H1 (cell line): Measurements from ENCODE around the gene MPPED1. TPM values are rescaled to one million over a fixed set of nuclear protein-coding genes. Genes with fewer than 3 reads are reported as not detected.

Source experiments
- CTCF ChIA-PET: fragments of 300-600 bp; sonication (Branson Sonifier 250); formaldehyde crosslinking; loops from one replicate; lab custom pipeline; 2021; ENCODE audit not compliant: partially characterized antibody; lab: Charles Lee
- POLR2A ChIA-PET: fragments of 300-600 bp; sonication (Branson Sonifier 250); formaldehyde crosslinking; loops from one replicate; lab custom pipeline; 2021; ENCODE audit warnings: inconsistent platforms; ENCODE audit not compliant: partially characterized antibody; lab: Charles Lee
- DNase-seq, 2 experiments: peaks; one replicate each; pipeline versions ENCODE4 v3.0.0 to v3.0.0-alpha.2; 2010 to 2022; ENCODE audit warnings: low spot score in 2 of 2, low read depth in 1 of 2, mixed read lengths in 1 of 2
- FAIRE-seq: peaks from 2 replicates; lab custom pipeline; 2011; peaks lifted over from hg19 to GRCh38; lab: Jason Lieb, UNC
- H2AFZ ChIP-seq: 2 replicates; pipeline ENCODE4 v1.8.1; 2012; ENCODE audit warnings: low read length, inconsistent platforms
- H2AK5ac ChIP-seq: 2 replicates; pipeline ENCODE4 v1.6.1; 2013; ENCODE audit warnings: low read depth, low read length
- H2BK120ac ChIP-seq: replicated peaks from 2 replicates; pipeline ENCODE3; 2013; ENCODE audit warnings: low read depth, low read length, inconsistent platforms
- H2BK12ac ChIP-seq: 2 replicates; pipeline ENCODE4 v1.6.1; 2013; ENCODE audit warnings: low read depth, low read length
- H2BK15ac ChIP-seq: 2 replicates; pipeline ENCODE4 v1.6.1; 2013; ENCODE audit warnings: low read length
- H2BK20ac ChIP-seq: 2 replicates; pipeline ENCODE4 v1.6.1; 2013; ENCODE audit warnings: low read length
- H2BK5ac ChIP-seq: 2 replicates; pipeline ENCODE4 v1.6.1; 2013; ENCODE audit warnings: low read depth, low read length
- H3K14ac ChIP-seq: 2 replicates; pipeline ENCODE4 v1.6.1; 2013; ENCODE audit warnings: inconsistent platforms; ENCODE audit not compliant: insufficient read length
- H3K18ac ChIP-seq: 2 replicates; pipeline ENCODE4 v1.6.1; 2013; ENCODE audit warnings: low read length; ENCODE audit errors: extremely low read depth
- H3K23ac ChIP-seq: 2 replicates; pipeline ENCODE4 v1.6.1; 2013; ENCODE audit warnings: inconsistent platforms; ENCODE audit not compliant: insufficient read length
- H3K23me2 ChIP-seq: 2 replicates; pipeline ENCODE4 v1.6.1; 2013; ENCODE audit warnings: low read depth, low read length
- H3K27ac ChIP-seq: 2 replicates; pipeline ENCODE4 v1.6.1; 2011; ENCODE audit warnings: low read depth, low read length, inconsistent platforms
- H3K27me3 ChIP-seq, 4 experiments: replicated peaks in 1 of 4; 1 replicate in 1 of 4; 2 replicates in 3 of 4; pipeline versions ENCODE4 v1.6.1 to v1.8.1; 2011 to 2013; ENCODE audit warnings: low read length in 3 of 4, mild to moderate bottlenecking in 3 of 4, inconsistent platforms in 2 of 4, mixed read lengths in 2 of 4, moderate library complexity in 1 of 4; ENCODE audit not compliant: control insufficient read depth in 3 of 4, insufficient read depth in 3 of 4; ENCODE audit errors: extremely low read depth in 1 of 4
- H3K36me3 ChIP-seq, 4 experiments: 2 replicates each; pipeline versions ENCODE4 v1.6.1 to v1.8.1; 2011 to 2013; ENCODE audit warnings: mild to moderate bottlenecking in 4 of 4, low read length in 3 of 4, moderate library complexity in 2 of 4, control low read depth in 1 of 4, inconsistent platforms in 1 of 4; ENCODE audit not compliant: insufficient read depth in 4 of 4, control insufficient read depth in 2 of 4
- H3K4ac ChIP-seq: replicated peaks from 2 replicates; pipeline ENCODE3; 2013; ENCODE audit warnings: low read length, low read depth, mixed read lengths, inconsistent platforms; ENCODE audit not compliant: insufficient read length
- H3K4me1 ChIP-seq, 4 experiments: replicated peaks in 1 of 4; 1 replicate in 1 of 4; 2 replicates in 3 of 4; pipeline versions ENCODE4 v1.6.1 to v1.8.1; 2011 to 2013; ENCODE audit warnings: low read length in 3 of 4, inconsistent platforms in 2 of 4, mixed read lengths in 1 of 4; ENCODE audit not compliant: insufficient read depth in 4 of 4, control insufficient read depth in 3 of 4
- H3K4me2 ChIP-seq, 2 experiments: 2 replicates each; pipeline versions ENCODE4 v1.6.1 to v1.8.1; 2011 to 2013; ENCODE audit warnings: low read depth in 2 of 2, low read length in 2 of 2, control low read depth in 1 of 2, inconsistent platforms in 1 of 2, mild to moderate bottlenecking in 1 of 2; ENCODE audit not compliant: insufficient read depth in 1 of 2
- H3K4me3 ChIP-seq, 4 experiments: fragments of 200-600, 300-600 bp in 1 of 4; sonication (generic), shearing (Covaris generic), sonication (Bioruptor Twin) in 1 of 4; 2 replicates each; pipeline versions ENCODE4 v1.5.1 to v1.8.1; 2011 to 2016; ENCODE audit warnings: low read length in 4 of 4, low read depth in 3 of 4, control low read depth in 2 of 4, inconsistent platforms in 2 of 4, mild to moderate bottlenecking in 2 of 4, mixed read lengths in 1 of 4, moderate library complexity in 1 of 4; ENCODE audit not compliant: insufficient read depth in 2 of 4; ENCODE audit errors: extremely low read depth in 1 of 4
- H3K56ac ChIP-seq: replicated peaks from 2 replicates; pipeline ENCODE3; 2013; ENCODE audit warnings: low read depth, mild to moderate bottlenecking, mixed read lengths, low read length, inconsistent platforms; ENCODE audit not compliant: insufficient read length
- H3K79me1 ChIP-seq: 2 replicates; pipeline ENCODE4 v1.6.1; 2013; ENCODE audit warnings: low read depth, low read length, control low read depth
- H3K79me2 ChIP-seq, 2 experiments: 2 replicates each; pipeline versions ENCODE4 v1.6.1 to v1.8.1; 2012 to 2013; ENCODE audit warnings: low read length in 2 of 2, mild to moderate bottlenecking in 2 of 2, inconsistent platforms in 1 of 2; ENCODE audit not compliant: insufficient read depth in 2 of 2, control insufficient read depth in 1 of 2
- H3K9ac ChIP-seq, 4 experiments: replicated peaks in 1 of 4; 1 replicate in 1 of 4; 2 replicates in 3 of 4; pipeline versions ENCODE4 v1.6.1 to v1.8.1; 2011 to 2013; ENCODE audit warnings: low read depth in 3 of 4, low read length in 3 of 4, control low read depth in 2 of 4, mild to moderate bottlenecking in 2 of 4, moderate library complexity in 2 of 4, inconsistent platforms in 1 of 4; ENCODE audit errors: extremely low read depth in 1 of 4
- H3K9me3 ChIP-seq, 2 experiments: 2 replicates each; pipeline versions ENCODE4 v1.6.1 to v1.8.1; 2012 to 2013; ENCODE audit warnings: mild to moderate bottlenecking in 2 of 2, moderate library complexity in 2 of 2, control low read depth in 1 of 2, inconsistent platforms in 1 of 2, low read depth in 1 of 2, low read length in 1 of 2, mixed read lengths in 1 of 2; ENCODE audit not compliant: insufficient read depth in 2 of 2
- H4K20me1 ChIP-seq, 2 experiments: replicated peaks in 1 of 2; 2 replicates each; pipeline versions ENCODE3 to v1.8.1; 2011 to 2013; ENCODE audit warnings: inconsistent platforms in 2 of 2, low read length in 2 of 2, mild to moderate bottlenecking in 1 of 2; ENCODE audit not compliant: insufficient read depth in 2 of 2, control insufficient read depth in 1 of 2
- H4K5ac ChIP-seq: 2 replicates; pipeline ENCODE4 v1.6.1; 2013; ENCODE audit warnings: low read length, low read depth, mixed read lengths, inconsistent platforms; ENCODE audit not compliant: insufficient read length
- H4K8ac ChIP-seq: 2 replicates; pipeline ENCODE4 v1.8.0; 2013; ENCODE audit warnings: mild to moderate bottlenecking, moderate library complexity, low read length, inconsistent platforms; ENCODE audit not compliant: insufficient read depth; ENCODE audit errors: extremely low read depth
- H4K91ac ChIP-seq: replicated peaks from 2 replicates; pipeline ENCODE3; 2013; ENCODE audit warnings: low read length, mixed read lengths, inconsistent platforms; ENCODE audit not compliant: insufficient read length
- KDM5A ChIP-seq: fragments of 200-600 bp; IDR thresholded peaks from 2 replicates; pipeline ENCODE4 v1.7.1; 2012; ENCODE audit warnings: mild to moderate bottlenecking, low read length, inconsistent platforms, mixed read lengths
- RFX5 ChIP-seq: IDR thresholded peaks from 2 replicates; pipeline ENCODE4 v1.6.1; 2011; ENCODE audit warnings: low read depth, low read length, improper control_type of control experiment, borderline replicate concordance
- SP1 ChIP-seq: IDR thresholded peaks from 2 replicates; pipeline ENCODE4 v1.6.1; 2011; ENCODE audit warnings: low read depth, low read length
- TAF7 ChIP-seq: optimal IDR thresholded peaks from 2 replicates; pipeline ENCODE3; 2011; ENCODE audit warnings: low read depth, mild to moderate bottlenecking, inconsistent platforms, low read length, moderate library complexity, borderline replicate concordance
- TBP ChIP-seq: IDR thresholded peaks from 2 replicates; pipeline ENCODE4 v1.6.1; 2011; ENCODE audit warnings: low read depth, low read length, improper control_type of control experiment
- YY1 ChIP-seq: IDR thresholded peaks from 2 replicates; pipeline ENCODE4 v1.6.1; 2011; ENCODE audit warnings: low read depth, mild to moderate bottlenecking, low read length
- WGBS, 2 experiments: shearing (Covaris generic) in 1 of 2; methylation state at CpG; one replicate each; pipeline versions ENCODE4 v1.1.6 to v1.1.7; 2013 to 2015; ENCODE audit warnings: low lambda C conversion rate in 2 of 2, mixed read lengths in 2 of 2, inconsistent platforms in 1 of 2, low coverage in 1 of 2, missing lambda C conversion rate in 1 of 2; ENCODE audit not compliant: insufficient replicate concordance in 2 of 2, insufficient coverage in 1 of 2, insufficient read length in 1 of 2; ENCODE audit errors: extremely low coverage in 1 of 2, missing lambda C conversion rate in 1 of 2; 5-methylcytosine and 5-hydroxymethylcytosine counted together
- polyA plus RNA-seq, 7 experiments: library from polyadenylated mRNA; depleted of rRNA in 3 of 7; stranded (reverse) in 5 of 7; unstranded in 2 of 7; fragments of >200 nt in 5 of 7; fragments of 200-250 nt in 2 of 7; gene quantifications; 1 replicate in 5 of 7; 2 replicates in 1 of 7; 4 replicates in 1 of 7; pipeline versions ENCODE4 v1.2.1 to v1.2.3, GENCODE V29; 2011 to 2013; ENCODE audit warnings: missing spikeins in 2 of 7, mixed read lengths in 2 of 7
- total RNA-seq: library from RNA; stranded (reverse); fragmentation: NEBNext Ultra II Directional; extraction: Animal tissue kit (Norgen Biotek cat#: 25700); gene quantifications from 2 replicates; pipeline ENCODE4 v1.2.1, GENCODE V29; 2021

The MPPED1 gene
- total and polyA plus RNA-seq, 2 of the 8 experiments (the other 6 are each of a cell fraction or from before 2014, with no cell fraction given), result 0.29 to 0.37 TPM

- CTCF ChIA-PET, result interaction anchor here (1.1 kb wide), 1 partner anchor 32 kb away, joined by 3 read pairs; no protein-coding TSS in a partner anchor
- Histone ChIP-seq H3K23me2 (no peaks in the 10 kb centered on the region), H3K4ac (no peak overlapping the region), H2BK12ac (no peak overlapping the region), H3K14ac (no peak overlapping the region), H4K8ac (no peak overlapping the region), H2BK15ac (no peak overlapping the region), H3K27me3 (no peaks in the 10 kb centered on the region), H3K23ac (no peak overlapping the region), H3K4me3 (no peak overlapping the region), H3K18ac (no peak overlapping the region), H3K9ac (no peak overlapping the region), H4K20me1 (no peaks in the 10 kb centered on the region), H4K5ac (no peak overlapping the region), H2AK5ac (no peak overlapping the region), H3K9me3 (peaks cover 5 to 11% of the 10 kb centered on the region in 2 experiments; a peak in 3 of 4 replicates), H2BK20ac (no peak overlapping the region), H3K36me3 (no peaks in the 10 kb centered on the region), H2BK5ac (no peak overlapping the region), H4K91ac (no peak overlapping the region), H2BK120ac (no peak overlapping the region), H3K79me1 (no peaks in the 10 kb centered on the region), H3K4me1 (no peaks in the 10 kb centered on the region; a peak in 1 of 7 replicates), H3K4me2 (no peak overlapping the region), H3K56ac (no peak overlapping the region), H3K79me2 (no peaks in the 10 kb centered on the region), H3K27ac (no peak overlapping the region), H2AFZ (no peak overlapping the region)
- no peak for FAIRE-seq
- 96% methylated on average over 7 of the region's 7 CpGs; no CpG with 5 or more reads in 1 of the 2 experiments for WGBS, 2 experiments
- no peak for TF ChIP-seq KDM5A
- TF ChIP-seq TAF7, result no peak
- TF ChIP-seq SP1, result no peak
- TF ChIP-seq YY1, result no peak
- TF ChIP-seq TBP, result no peak
- TF ChIP-seq RFX5, result no peak
- DNase-seq, result no peak
- POLR2A ChIA-PET, result no interaction called here
Observed at GRCh38 chr22:43535336-43535735, 123.5 kb downstream of the MPPED1 start.
